GM12878 (cell line): ENCODE measurements around the gene DBN1. TPM values are rescaled to one million over a fixed set of nuclear protein-coding genes. Genes with fewer than 3 reads are reported as not detected.
A peak's percentile ranks its signal among the peaks of the same experiment; 100 is the strongest.

Source experiments
- ATAC-seq: fragments of 200-7000 bp; cut with Tn5 transposase; 3 replicates; pipeline ENCODE4 v1.9.1; 2020; ENCODE audit warnings: mild to moderate bottlenecking, moderate library complexity
- BruUV-seq: library from RNA; stranded (reverse); fragments of 400-500 nt; replicated peaks from 2 replicates; lab custom pipeline; 2021; lab: Mats Ljungman, UMichigan
- CTCF ChIA-PET: fragments of 300-600 bp; sonication (Branson Sonifier 250); formaldehyde crosslinking; extraction: SDS; loops from one replicate; lab custom pipeline; 2021; ENCODE audit warnings: inconsistent platforms; lab: Yijun Ruan, JAX
- POLR2A ChIA-PET: fragments of 350-600 bp; formaldehyde crosslinking; extraction: SDS; loops from one replicate; lab custom pipeline; 2021; ENCODE audit warnings: inconsistent platforms; lab: Charles Lee
- RAD21 ChIA-PET: fragments of 300-600 bp; sonication (Branson Sonifier 250); formaldehyde crosslinking; loops from one replicate; lab custom pipeline; 2023; ENCODE audit warnings: antibody characterized with exemption; ENCODE audit not compliant: unreplicated experiment; lab: Charles Lee
- SMC1A ChIA-PET: fragments of 300-600 bp; sonication (Branson Sonifier 250); formaldehyde crosslinking; loops from one replicate; lab custom pipeline; 2023; ENCODE audit not compliant: unreplicated experiment, uncharacterized antibody; lab: Charles Lee
- DNase-seq: peaks from one replicate; pipeline ENCODE4 v3.0.0-alpha.2; 2011; ENCODE audit warnings: low read depth, low spot score
- FAIRE-seq: peaks from 3 replicates; lab custom pipeline; 2011; peaks lifted over from hg19 to GRCh38; lab: Jason Lieb, UNC
- H2AFZ ChIP-seq: 2 replicates; pipeline ENCODE4 v1.6.0; 2011; ENCODE audit warnings: low read depth, low read length, control low read depth; ENCODE audit not compliant: control insufficient read depth
- H3K27ac ChIP-seq: 2 replicates; pipeline ENCODE4 v1.5.1; 2011; ENCODE audit warnings: control low read depth; ENCODE audit not compliant: control insufficient read depth, insufficient read depth
- H3K27me3 ChIP-seq, 2 experiments: replicated peaks in 1 of 2; 2 replicates each; pipeline versions ENCODE4 v1.6.0 to v1.6.1; 2011; ENCODE audit warnings: low read length in 1 of 2; ENCODE audit not compliant: control insufficient read depth in 2 of 2, insufficient read depth in 2 of 2
- H3K36me3 ChIP-seq, 2 experiments: 2 replicates each; pipeline ENCODE4 v1.5.1; 2011; ENCODE audit warnings: low read length in 1 of 2; ENCODE audit not compliant: control insufficient read depth in 2 of 2, insufficient read depth in 2 of 2
- H3K4me1 ChIP-seq: 2 replicates; pipeline ENCODE4 v1.6.1; 2011; ENCODE audit warnings: mild to moderate bottlenecking, low read length, moderate library complexity, mixed read lengths; ENCODE audit not compliant: control insufficient read depth, insufficient read depth
- H3K4me2 ChIP-seq: 2 replicates; pipeline ENCODE4 v1.6.0; 2011; ENCODE audit warnings: control low read depth; ENCODE audit not compliant: control insufficient read depth, insufficient read depth
- H3K4me3 ChIP-seq: fragments of 200-600 bp; sonication (generic); 2 replicates; pipeline ENCODE4 v1.5.1; 2016
- H3K79me2 ChIP-seq: 2 replicates; pipeline ENCODE4 v1.6.0; 2011; ENCODE audit warnings: low read length; ENCODE audit not compliant: control insufficient read depth, insufficient read depth
- H3K9ac ChIP-seq: 2 replicates; pipeline ENCODE4 v1.8.0; 2011; ENCODE audit warnings: low read length, control low read depth, mixed read lengths; ENCODE audit not compliant: control insufficient read depth, insufficient read depth
- H3K9me3 ChIP-seq: replicated peaks from 3 replicates; pipeline ENCODE4 v1.5.1; 2011; ENCODE audit warnings: mild to moderate bottlenecking, low read length; ENCODE audit not compliant: control insufficient read depth, insufficient read depth
- H4K20me1 ChIP-seq: 2 replicates; pipeline ENCODE4 v1.6.0; 2011; ENCODE audit not compliant: control insufficient read depth, insufficient read depth
- CREM ChIP-seq: IDR thresholded peaks from 2 replicates; pipeline ENCODE4 v1.6.1; 2014; ENCODE audit warnings: antibody characterized with exemption, low read depth
- HSF1 ChIP-seq: fragments of 150-350 bp; IDR thresholded peaks from 2 replicates; pipeline ENCODE4 v1.6.1; 2014; ENCODE audit warnings: mild to moderate bottlenecking, low read depth, low read length
- MYC ChIP-seq: IDR thresholded peaks from 2 replicates; pipeline ENCODE4 v1.6.1; 2011; ENCODE audit warnings: mild to moderate bottlenecking, low read length, moderate library complexity, inconsistent platforms; ENCODE audit not compliant: insufficient read depth, insufficient replicate concordance, insufficient read length, severe bottlenecking
- NR2C1 ChIP-seq: fragments of 450-650 bp; IDR thresholded peaks from 2 replicates; pipeline ENCODE4 v1.6.1; 2017; ENCODE audit warnings: antibody characterized with exemption, mild to moderate bottlenecking, moderate library complexity
- NR2F1 ChIP-seq: fragments of 450-650 bp; conservative IDR thresholded peaks from 2 replicates; pipeline ENCODE4 v1.6.1; 2017; ENCODE audit warnings: mild to moderate bottlenecking
- WGBS: methylation state at CpG from one replicate; pipeline ENCODE4 v1.1.6; 2016; ENCODE audit warnings: low lambda C conversion rate; ENCODE audit not compliant: insufficient replicate concordance, insufficient coverage; ENCODE audit errors: missing lambda C conversion rate; 5-methylcytosine and 5-hydroxymethylcytosine counted together
- in situ Hi-C: fragments of 300-500 bp; cut with MboI; formaldehyde crosslinking; loops from 9 replicates; pipeline ENCODE4 v1.14.3; 2018; ENCODE audit warnings: mixed read lengths
- intact Hi-C: fragments of 100-400 bp; cut with micrococcal nuclease; formaldehyde crosslinking; loops from one replicate; pipeline ENCODE4 v1.14.2; 2022; ENCODE audit not compliant: unreplicated experiment
- polyA plus RNA-seq, 11 experiments: library from polyadenylated mRNA; depleted of rRNA in 4 of 11; unstranded in 6 of 11; stranded (reverse) in 5 of 11; fragments of >200 nt; fragmentation: Nextera tagmentation in 4 of 11; fragmentation: Illumina TruSeq in 1 of 11; extraction: Ambion mirVana in 4 of 11; extraction: Trizol in 1 of 11; gene quantifications; 1 replicate in 1 of 11; 2 replicates in 10 of 11; pipeline versions ENCODE4 v1.2.1 to v1.2.3, GENCODE V29; 2011 to 2016; ENCODE audit warnings: inconsistent platforms in 2 of 11, missing spikeins in 2 of 11, low read depth in 1 of 11
- total RNA-seq, 4 experiments: library from RNA; depleted of rRNA in 3 of 4; stranded (reverse); fragments of >200 nt in 3 of 4; fragmentation: Illumina TruSeq in 1 of 4; extraction: Trizol in 1 of 4; gene quantifications; 2 replicates each; pipeline versions ENCODE4 v1.2.1 to v1.2.3, GENCODE V29; 2013 to 2021

DBN1 gene
- total and polyA plus RNA-seq, 10 of the 15 experiments (the other 5 are each of a cell fraction or from before 2014, with no cell fraction given): 0.18 to 81.0 (median 27.9) TPM

- FAIRE-seq (no peak), DNase-seq (no peak), ATAC-seq (no peak)
- ChIA-PET SMC1A (no interaction called here), RAD21 (no interaction called here), POLR2A (no interaction called here), CTCF (interaction anchor here (3.9 to 4.6 kb wide), 2 partner anchors 11 to 57 kb away, joined by 28 to 38 read pairs; no protein-coding TSS in a partner anchor)
- no peak overlapping the region for H3K4me3 ChIP-seq
- no peak overlapping the region for H2AFZ ChIP-seq
- H3K4me1 ChIP-seq: peaks cover 49% of the 10 kb centered on the region
- no peaks in the 10 kb centered on the region for H3K9me3 ChIP-seq
- in situ Hi-C loops (no loop called here), intact Hi-C loops (no loop called here)
- H3K79me2 ChIP-seq: peaks cover 57% of the 10 kb centered on the region
- H4K20me1 ChIP-seq: no peaks in the 10 kb centered on the region
- TF ChIP-seq NR2C1: no peak
- peaks cover 17 to 37% of the 10 kb centered on the region in 2 experiments; a peak in 3 of 4 replicates for H3K36me3 ChIP-seq
- no peak overlapping the region for H3K9ac ChIP-seq
- no peaks in the 10 kb centered on the region for H3K27me3 ChIP-seq
- H3K4me2 ChIP-seq: no peak overlapping the region
- BruUV-seq: no TSS peak
- WGBS: 97% methylated on average over 34 of the region's 34 CpGs
- no peak overlapping the region for H3K27ac ChIP-seq
Observed at GRCh38 chr5:177511796-177512675, 38.6 kb upstream of the DBN1 start.

- Histone ChIP-seq H4K20me1 (no peaks in the 10 kb centered on the region), H3K36me3 (peaks cover 17 to 37% of the 10 kb centered on the region in 2 experiments; a peak in 3 of 4 replicates), H3K4me2 (peak overlapping the region; percentile 97), H3K27me3 (no peaks in the 10 kb centered on the region), H3K4me1 (peaks cover 49% of the 10 kb centered on the region), H2AFZ (peak overlapping the region; percentile 69; the same call in 1 of the 2 replicates), H3K9me3 (no peaks in the 10 kb centered on the region), H3K9ac (peak overlapping the region; percentile 90), H3K79me2 (peaks cover 51% of the 10 kb centered on the region), H3K27ac (peak overlapping the region; percentile 87), H3K4me3 (no peak overlapping the region)
- CTCF ChIA-PET: interaction anchor here (3.2 to 6.2 kb wide), 4 partner anchors 10 to 56 kb away, joined by 17 to 38 read pairs (median 32); partner anchors contain the start of gene PDLIM7
- RAD21 ChIA-PET: interaction anchor here (1.1 to 1.8 kb wide), 2 partner anchors 56 to 107 kb away, joined by 3 to 8 read pairs; no protein-coding TSS in a partner anchor
- SMC1A ChIA-PET: interaction anchor here (0.8 to 1.8 kb wide), 4 partner anchors 13 to 122 kb away, joined by 3 to 6 read pairs (median 4); partner anchors contain the start of gene PDLIM7
- 40% methylated on average over 5 of the region's 5 CpGs for WGBS
- POLR2A ChIA-PET: interaction anchor here (0.8 to 2.3 kb wide), 5 partner anchors 10 to 81 kb away, joined by 3 to 10 read pairs (median 3); partner anchors contain the start of genes PDLIM7 and TMED9
- intact Hi-C loops (no loop called here), in situ Hi-C loops (no loop called here)
- TF ChIP-seq NR2F1: 0 out of 2 replicates have a peak, but pooled peaks have one; percentile 13
- no peak for TF ChIP-seq MYC
- no peak for TF ChIP-seq HSF1
- no peak for TF ChIP-seq CREM
- no TSS peak for BruUV-seq
- FAIRE-seq: no peak
- no peak for ATAC-seq
- no peak for DNase-seq
Observed at GRCh38 chr5:177511181-177511580, 37.7 kb upstream of the DBN1 start.
